HG03097 (cell line): Measurements from ENCODE around the gene MET.
"Not testable (repeated sequence)": the region's sequence is repeated elsewhere in the genome, so short reads cannot be mapped to it uniquely, and the experiment has no call there.

Experiments used
- ATAC-seq: cut with Tn5 transposase; IDR thresholded peaks from one replicate; pipeline ENCODE4 v1.9.1; 2021; ENCODE audit not compliant: unreplicated experiment, low FRiP score

Gene MET

DNA sequence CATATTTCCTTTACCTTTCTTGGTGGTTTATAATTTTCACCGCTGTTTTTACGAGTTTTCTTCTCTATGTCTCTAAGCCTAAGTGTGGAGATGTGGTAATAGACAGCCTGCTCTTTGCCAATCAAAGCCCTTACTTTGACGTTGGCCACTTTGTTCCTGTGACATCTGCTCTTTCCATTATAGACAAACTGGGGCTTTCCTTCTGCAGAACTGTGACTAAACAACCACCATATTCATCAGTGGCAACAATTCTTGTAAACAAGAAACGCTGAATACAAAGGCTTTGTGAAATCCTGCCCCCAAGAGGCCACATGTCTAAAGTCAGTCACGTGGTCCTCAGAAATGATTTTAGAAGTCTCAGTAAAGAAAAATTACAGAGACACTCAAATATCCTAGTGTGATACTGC lies 130.8 kb downstream of the MET start:
- no peak for ATAC-seq

DNA sequence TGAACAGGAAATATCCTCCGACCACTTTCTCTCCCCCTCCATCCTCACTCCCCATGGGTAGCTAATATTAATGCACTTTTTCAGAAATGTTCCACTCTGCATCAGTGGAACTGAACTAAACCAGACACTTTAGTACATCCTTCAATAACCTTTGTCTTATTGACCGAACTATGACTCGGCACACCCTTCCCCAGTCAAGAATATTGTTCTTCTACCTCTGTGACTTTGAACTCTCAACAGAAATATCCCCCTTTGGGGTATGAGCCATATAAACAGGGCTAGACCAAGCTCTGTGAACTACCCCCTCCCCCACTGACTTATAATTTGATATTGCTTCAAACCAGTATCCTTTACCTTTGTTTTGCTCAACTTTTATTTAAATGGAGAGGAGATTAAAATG lies 132.5 kb downstream of the MET start:
- ATAC-seq = no peak

DNA sequence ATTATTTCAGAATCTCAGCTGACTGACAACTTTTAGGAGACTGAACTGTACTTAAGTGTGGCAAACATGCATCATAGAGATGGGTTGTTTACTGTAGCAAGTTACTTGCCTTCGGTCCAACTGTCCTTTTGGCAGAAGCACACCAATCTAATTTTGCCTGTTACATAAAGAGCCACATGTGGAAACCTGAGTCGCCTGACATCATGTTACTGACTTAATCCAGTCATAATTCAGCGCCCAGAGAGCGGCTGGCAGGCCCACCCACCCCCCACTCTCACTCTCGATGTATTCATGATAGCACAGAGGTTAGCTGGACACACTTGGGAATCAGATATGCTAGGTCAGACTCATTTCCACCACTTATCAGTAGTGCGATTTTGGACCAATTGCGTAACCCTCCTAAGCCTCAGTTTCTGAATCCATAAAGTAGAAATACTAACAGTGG lies 133.1 kb downstream of the MET start:
- ATAC-seq = no peak

DNA sequence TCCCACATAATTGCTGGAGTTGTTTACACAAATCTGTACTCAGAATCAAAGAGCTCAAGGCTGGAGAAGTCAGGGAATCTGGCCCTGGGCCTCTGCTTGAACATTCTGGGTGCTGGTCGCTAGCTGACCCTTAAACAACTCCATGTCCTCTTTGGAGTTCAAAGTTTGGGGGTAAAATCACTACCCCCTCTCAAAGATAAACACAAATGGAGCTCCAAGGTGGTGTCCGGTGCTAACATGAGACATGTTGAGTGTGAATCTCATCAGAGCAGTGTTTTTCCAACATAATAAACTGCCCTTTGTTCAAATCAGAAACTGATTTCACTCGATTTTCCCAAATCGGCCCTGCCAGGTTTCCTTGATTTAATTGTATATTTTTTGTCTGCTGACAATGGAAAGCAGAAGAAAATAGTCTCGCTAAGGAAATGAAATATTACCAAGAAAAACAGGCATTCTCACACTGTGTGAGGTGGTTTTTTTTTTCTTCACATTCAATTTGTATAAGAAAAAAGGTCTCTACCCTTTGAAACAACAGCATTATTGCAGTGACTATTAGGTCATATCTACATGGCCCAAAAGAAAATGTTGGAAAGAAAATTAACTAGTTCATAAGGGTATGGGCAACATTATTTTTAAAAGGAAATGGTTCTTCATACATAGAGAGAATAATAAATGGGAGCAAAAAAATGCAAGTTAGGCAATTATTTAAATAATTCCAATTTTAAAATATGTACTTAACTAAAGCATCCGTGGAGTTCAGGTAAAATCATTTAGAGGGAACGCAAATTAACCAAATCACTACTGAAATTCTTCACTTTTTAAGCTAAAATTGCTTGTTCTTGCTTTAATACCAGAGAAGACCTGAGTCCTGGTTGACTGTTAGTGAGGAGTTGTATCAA lies 134.3 kb downstream of the MET start:
- ATAC-seq = no peak

DNA sequence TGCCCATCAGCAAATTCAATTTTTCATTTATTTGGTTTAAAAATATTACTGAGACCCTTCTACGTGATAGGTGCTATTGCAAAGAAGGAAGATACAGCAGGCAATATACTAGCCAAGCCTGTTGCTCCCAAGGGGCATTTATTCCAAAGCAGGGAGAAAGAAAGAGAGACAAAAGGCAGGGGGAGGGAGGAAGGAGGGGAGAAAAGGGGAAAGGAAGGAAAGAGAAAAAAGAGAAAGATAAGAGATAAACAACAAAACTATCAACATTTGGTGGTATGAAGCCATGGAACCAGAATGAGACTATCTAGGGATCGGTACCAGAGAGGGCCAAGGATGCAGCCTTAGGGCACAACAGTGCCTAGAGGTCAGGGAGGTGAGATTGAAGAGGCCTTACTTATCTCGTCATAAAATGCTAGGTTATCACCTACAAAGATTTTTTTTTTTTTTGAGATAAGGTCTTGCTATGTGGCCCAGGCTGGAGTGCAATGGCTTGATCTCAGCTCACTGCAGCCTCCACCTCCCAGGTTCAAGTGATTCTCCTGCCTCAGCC lies 135.1 kb downstream of the MET start:
- ATAC-seq = no peak

DNA sequence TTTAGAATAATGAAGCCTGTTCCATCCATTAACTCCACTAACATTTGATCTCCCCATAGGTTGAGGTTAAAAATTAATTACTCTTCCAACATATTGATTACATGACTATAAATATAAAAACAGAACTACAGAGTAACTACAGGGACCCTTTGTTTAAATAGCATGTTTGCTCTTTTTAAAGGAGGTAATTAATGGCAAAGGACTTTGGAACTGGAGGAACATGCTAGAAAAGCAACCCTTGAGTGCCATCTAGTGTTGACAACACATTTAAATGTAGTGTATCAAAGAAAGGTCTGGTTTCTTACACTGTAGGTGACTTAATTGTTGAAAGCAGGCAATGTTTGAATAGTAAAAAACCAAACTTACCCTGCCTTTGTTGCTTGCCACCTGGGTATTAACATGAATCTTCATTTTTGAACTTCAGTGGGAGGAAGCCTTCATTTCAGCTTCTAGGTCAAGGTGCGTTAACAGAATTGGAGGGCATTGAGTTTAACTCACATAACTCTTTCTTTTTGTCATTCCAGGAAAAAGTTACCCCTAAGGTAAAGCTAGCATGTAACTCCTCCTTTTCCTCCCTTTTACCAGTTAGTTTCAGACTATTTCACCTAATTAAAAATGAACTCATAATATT lies 137.8 kb downstream of the MET start:
- no peak for ATAC-seq

DNA sequence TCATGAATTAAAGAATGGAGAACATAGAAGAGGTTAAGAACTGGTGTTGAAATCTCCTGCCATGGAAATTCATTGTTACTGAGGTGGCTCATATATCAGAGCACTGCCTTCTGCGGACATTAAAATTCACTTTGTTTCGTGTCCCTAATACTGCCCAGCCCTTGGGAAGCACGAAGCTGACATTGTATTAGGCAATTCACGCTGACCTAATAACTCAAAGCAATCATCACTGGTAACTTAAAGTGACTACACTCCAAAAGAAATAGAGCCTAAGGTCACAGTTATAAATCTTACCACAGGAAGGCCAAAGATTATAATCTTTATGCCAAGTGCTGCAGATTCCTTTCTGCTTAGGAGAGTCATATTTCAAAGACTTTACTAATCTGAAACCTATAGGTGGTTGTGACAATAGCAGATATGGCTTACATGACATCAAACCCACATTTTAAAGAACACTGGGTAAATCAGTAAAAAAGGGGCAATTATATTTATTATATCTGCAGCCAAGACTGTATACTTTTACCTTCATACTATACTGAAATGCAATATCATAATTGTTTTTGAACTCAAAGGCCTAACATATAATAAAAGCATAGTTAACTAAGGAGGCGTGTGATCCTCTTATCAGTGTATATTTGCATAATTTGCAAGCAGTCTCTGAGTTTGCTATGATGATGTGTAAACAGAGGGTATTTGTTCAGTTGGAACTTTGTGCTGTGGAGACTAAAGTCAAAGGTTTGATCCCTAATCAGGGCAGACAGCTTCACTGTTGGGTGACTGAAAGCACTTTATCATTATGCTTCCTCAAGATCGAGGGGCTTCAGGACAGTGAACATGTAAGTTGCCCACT lies 138.5 kb downstream of the MET start:
- no peak for ATAC-seq

DNA sequence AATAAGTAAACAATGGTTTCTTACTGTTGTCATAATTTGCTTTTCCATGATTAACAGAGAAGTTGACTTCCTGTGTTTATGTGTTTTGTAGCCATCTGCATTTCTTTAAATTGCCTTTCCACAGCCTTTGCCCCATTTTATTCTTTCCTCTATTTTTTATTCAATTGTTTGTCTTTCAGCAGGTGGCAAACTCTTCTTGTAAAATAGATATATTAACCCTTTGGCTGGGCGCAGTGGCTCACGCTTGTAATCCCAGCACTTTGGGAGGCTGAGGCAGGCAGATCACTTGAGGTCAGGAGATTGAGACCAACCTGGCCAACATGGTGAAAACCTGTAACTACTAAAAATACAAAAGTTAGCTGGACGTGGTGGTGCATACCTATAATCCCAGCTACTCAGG lies 139.8 kb downstream of the MET start:
- no peak for ATAC-seq

DNA sequence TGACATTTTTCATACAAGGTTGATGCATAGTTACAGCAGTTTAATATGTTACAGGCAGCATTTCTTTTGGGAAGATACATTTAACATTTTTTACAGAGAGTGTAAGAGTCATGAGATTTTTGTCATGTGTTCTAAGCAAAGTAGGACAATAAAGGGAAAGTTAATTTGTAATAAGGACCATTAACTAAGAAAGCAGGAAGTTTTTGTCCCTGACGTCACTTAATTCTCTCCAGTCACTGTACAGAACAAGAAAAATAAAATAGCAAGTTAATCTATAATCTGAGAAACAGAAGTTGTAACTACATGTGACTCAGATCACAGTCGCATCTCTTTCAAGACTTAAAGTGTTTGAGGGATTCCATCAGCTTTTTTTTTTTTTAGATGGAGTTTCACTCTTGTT lies 140.9 kb downstream of the MET start:
- no peak for ATAC-seq

DNA sequence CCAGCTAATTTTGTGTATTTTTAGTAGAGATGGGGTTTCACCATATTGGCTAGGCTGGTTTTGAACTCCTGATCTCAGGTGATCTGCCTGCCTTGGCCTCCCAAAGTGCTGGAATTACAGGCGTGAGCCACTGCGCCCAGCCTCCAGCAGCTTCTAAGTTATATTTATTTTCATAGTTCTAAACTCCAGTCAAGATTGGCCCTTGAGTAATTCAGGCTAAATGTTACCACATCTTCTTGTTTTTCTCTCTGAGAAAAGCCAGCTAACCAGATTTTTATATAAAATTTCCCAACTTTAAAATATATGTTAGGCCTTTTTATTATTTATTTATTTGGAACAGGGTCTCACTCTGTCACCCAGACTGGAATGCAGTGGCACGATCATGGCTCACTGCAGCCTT lies 141.4 kb downstream of the MET start:
- not testable (repeated sequence) for ATAC-seq

DNA sequence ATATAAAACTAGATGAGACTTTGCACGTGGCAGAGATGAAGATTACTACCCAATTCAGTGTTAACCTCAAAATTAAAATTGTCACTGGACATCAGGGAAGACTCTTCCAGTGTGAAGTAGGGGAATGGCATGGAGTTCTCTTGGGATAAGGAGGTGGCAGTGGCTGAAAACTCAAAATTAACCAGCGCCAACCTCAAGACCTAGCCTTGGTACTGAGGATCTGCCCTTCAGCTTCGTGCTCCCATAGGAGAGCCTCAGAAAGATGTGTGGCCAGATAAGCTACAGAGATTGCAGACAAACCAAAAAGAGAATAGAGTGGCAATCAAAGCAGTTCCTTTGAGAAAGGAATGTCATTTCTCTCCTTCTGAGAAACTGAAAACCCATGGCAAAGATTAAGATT lies 143.0 kb downstream of the MET start:
- no peak for ATAC-seq

DNA sequence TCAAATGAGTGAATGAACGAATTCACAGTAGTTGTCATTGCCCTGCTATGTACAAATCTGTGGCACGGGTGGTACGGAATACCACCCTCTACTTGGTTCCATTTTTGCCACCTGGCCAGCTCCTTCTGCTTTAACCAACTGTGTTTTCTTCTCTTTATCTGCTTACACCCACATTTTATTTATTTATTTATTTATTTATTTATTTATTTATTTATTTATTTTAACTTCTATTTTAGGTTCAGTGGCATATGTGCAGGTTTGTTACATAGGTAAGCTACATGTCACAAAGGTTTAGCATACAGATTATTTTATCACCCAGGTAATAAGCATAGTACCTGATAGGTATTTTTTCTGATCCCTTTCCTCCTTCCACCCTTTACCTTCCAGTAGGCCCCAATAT lies 148.2 kb downstream of the MET start:
- ATAC-seq = no peak

DNA sequence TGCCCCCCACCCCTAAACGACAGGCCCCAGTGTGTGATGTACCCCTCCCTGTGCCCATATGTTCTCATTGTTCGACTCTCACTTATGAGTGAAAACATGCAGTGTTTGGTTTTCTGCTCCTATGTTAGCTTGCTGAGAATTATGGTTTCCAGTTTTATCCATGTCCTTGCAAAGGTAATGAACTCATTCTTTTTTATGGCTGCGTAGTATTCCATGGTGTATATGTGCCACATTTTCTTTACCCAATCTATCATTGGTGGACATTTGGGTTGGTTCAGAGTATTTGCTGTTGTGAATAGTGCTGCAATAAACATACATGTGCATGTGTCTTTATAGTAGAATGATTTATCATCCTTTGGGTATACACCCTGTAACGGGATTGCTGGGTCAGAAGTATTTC lies 149.7 kb downstream of the MET start:
- not testable (repeated sequence) for ATAC-seq

DNA sequence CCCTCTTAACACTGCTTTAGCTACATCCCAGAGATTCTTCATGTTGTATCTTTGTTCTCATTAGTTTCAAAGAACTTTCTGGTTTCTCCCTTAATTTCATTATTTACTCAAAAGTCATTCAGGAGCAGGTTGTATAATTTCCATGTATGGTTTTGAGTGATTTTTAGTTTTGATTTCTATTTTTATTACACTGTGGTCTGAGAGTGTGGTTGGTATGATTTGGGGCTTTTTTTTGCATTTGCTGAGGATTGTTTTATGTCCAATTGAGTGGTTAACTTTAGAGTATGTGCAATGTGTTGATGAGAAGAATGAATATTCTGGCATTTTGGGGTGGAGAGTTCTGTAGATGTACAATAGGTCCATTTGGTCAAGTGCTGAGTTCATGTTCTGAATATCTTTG lies 152.5 kb downstream of the MET start:
- no peak for ATAC-seq

DNA sequence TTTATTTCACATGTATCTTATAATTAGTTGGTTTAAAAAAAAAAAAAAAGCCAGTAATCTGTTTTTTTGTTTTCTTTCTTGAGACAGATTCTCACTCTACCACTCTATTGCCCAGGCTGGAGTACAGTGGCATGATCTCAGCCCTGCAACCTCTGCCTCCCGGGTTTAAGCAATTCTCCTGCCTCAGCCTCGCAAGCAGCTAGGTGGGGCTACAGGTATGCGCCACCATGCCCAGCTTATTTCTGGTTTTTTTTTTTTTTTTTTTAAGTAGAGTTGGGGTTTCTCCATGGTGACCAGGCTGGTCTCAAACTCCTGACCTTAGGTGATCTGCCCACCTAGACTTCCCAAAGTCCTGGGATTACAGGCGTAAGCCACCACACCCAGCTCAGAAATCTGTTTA lies 156.3 kb downstream of the MET start:
- ATAC-seq = no peak

DNA sequence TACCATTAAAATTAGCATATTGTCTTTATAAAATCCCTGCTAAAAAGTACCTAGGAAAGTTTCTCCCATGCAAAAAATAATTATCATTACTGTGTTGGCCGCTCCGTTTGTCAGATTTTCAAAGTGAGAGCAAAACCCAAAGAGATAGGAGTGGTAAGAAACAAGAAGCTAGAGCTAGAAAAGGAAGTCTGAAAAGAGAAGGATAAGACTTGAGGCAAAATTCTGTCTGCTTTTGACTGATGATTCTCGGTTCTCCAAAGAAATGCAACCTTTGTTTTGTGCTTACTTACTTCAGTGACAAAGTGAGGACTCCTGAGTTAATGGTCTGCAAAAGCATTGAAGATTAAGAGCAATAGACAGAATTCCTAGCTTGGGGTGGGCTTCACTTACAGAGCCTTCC lies 157.0 kb downstream of the MET start:
- no peak for ATAC-seq

DNA sequence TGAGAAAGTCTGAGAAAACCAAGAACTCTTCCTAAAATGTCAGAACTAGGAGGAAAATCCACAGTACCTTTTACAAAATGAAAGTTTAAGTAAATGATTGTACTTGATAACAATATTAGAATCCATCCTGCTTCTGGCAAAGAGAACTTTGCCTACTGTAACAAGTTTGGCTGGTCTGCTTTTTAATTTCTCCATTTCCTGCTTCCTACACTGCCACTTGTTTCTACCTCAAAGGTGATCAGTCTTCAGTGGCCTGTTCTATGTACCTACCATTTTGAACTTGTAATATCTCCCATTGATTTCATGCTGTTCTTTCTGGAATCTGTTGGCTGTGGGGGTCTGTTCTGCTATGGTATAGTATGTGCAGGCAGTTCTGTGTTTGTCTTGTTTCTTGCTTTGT lies 157.5 kb downstream of the MET start:
- ATAC-seq = no peak

DNA sequence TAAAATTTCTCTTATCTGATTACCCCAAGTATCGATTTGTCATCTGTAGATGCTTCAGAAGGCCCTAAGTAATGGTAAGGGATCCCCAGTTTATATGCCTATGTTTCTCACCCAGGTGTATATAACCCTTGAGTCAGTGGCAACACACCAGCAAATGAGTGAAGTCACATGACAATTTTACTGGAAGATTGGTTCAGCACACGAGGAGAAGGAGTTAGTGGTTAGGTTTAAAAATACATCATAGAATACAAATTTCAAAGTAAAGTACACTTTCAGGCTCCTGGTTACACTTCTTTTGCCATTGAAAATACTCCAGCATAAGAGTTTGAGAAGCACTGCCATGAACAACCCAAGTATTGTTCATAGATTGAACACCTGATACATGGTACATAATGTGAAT lies 160.7 kb downstream of the MET start:
- no peak for ATAC-seq

DNA sequence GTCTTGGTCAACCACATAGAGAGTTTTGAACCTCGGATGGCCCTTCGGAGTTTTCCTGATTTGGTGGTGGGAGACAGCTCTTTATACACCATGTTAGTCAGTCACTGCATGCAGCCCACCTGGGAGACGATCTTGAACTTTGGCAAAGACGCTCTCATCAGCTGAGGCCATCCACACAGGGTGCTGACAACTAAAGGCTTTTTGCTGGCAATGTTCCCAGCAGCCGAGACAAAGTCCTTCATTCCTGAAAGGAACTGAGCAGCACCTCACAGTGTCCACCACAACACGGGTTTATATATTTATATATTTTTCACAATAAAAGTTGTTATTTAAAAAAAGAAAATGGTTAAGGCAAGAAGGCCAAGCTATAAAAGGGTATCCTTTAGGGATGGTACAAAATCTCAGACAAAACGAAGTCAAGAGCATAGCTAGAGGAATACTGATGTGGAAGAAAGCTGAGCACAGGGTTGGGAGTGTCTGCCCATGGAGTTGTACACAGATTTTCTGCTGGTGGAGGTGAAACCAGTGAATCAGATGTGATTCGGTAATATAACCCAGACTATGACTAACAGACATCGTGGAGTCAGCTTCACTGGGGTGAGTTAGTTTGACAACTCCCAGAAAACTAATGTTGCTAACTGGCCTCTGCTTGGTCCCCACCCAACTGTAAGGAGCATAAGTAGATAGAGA lies 163.0 kb downstream of the MET start:
- ATAC-seq = no peak

DNA sequence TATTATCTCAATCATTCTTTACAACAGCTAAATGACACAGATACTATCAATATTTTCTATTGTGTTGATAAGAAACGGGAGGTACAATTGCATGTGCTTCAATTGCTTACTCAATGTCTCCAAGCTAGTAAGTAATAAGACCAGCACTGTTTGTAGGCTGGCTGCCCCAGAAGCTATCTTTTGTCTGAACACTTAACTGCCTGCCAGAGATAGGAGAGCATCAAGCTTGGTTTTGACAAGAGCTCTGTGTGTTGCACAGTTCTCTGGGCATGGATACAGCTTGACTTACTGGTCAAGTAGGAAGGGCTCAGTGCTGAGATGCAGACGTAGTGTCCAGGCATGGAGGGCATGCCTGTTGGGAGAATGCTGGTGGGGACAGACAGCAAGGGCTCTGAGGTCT lies 164.1 kb downstream of the MET start:
- no peak for ATAC-seq
